PFSK-1 (cell line): ENCODE data around the gene CNGA1.

ENCODE experiments used
- POLR2AphosphoS5 ChIP-seq: IDR thresholded peaks from 2 replicates; pipeline ENCODE4 v1.6.1; 2012; ENCODE audit warnings: low read depth, mild to moderate bottlenecking, control low read depth, low read length, moderate library complexity
- TAF1 ChIP-seq: IDR thresholded peaks from 2 replicates; pipeline ENCODE4 v1.6.1; 2012; ENCODE audit warnings: low read length, control low read depth, borderline replicate concordance; ENCODE audit not compliant: insufficient read depth

DNA sequence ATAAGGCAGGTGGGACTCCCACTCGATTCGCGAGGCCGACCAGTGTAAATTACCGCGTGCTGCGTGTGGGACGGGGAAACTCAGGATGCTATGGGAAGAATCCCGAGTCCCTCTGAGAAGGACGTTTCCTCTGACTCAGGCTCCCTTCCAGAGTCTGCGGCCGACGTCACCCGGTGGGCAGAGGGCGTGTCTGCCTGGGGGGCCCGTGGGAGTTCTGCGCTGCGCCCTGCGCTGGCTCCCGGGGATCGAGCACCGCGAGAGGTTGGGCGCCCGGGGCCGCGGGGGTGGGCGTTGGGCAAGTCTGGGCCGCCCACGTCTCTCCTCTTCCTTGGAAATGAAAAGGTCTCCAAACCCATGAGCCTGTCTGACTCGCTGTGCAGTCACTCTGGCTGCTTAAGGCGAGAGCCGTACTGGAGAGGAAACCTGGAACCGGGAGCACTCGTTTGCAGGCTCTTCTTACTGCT, 659 bp upstream of the CNGA1 start:
- TF ChIP-seq TAF1 (no peak), POLR2AphosphoS5 (no peak)
